HEK293 (cell line): ENCODE measurements around the gene NEU3.
A peak's percentile ranks its signal among the peaks of the same experiment; 100 is the strongest.

ENCODE experiments used
- CTCF ChIP-seq: fragments of 450-650 bp; formaldehyde crosslinking; IDR thresholded peaks from 2 replicates; pipeline ENCODE4 v1.5.1; 2016; ENCODE audit warnings: missing biosample characterization, missing genetic modification characterization
- EGR2 ChIP-seq: fragments of 450-650 bp; formaldehyde crosslinking; IDR thresholded peaks from 2 replicates; pipeline ENCODE4 v1.5.1; 2016; ENCODE audit warnings: low read depth, missing biosample characterization, missing genetic modification characterization
- GLIS2 ChIP-seq: fragments of 450-650 bp; formaldehyde crosslinking; IDR thresholded peaks from 2 replicates; pipeline ENCODE4 v1.5.1; 2016; ENCODE audit warnings: missing biosample characterization, missing genetic modification characterization
- HOXA7 ChIP-seq: sonication (generic); formaldehyde crosslinking; IDR thresholded peaks from 2 replicates; pipeline ENCODE4 v1.8.1; 2022; ENCODE audit warnings: missing genetic modification reagents, borderline replicate concordance
- TCF7L2 ChIP-seq: IDR thresholded peaks from 2 replicates; pipeline ENCODE4 v1.6.1; 2011; ENCODE audit warnings: low read depth, mild to moderate bottlenecking, inconsistent platforms, low read length, moderate library complexity, borderline replicate concordance
- YY2 ChIP-seq: fragments of 450-650 bp; formaldehyde crosslinking; IDR thresholded peaks from 2 replicates; pipeline ENCODE4 v1.5.1; 2016; ENCODE audit warnings: missing biosample characterization, missing genetic modification characterization
- ZBTB11 ChIP-seq: fragments of 450-650 bp; formaldehyde crosslinking; conservative IDR thresholded peaks from 2 replicates; pipeline ENCODE4 v1.5.1; 2016; ENCODE audit warnings: low read depth, missing biosample characterization, missing genetic modification characterization
- ZBTB21 ChIP-seq: fragments of 450-650 bp; formaldehyde crosslinking; IDR thresholded peaks from 2 replicates; pipeline ENCODE4 v1.5.1; 2017; ENCODE audit warnings: missing biosample characterization, missing genetic modification characterization
- ZNF362 ChIP-seq: fragments of 450-650 bp; formaldehyde crosslinking; IDR thresholded peaks from 2 replicates; pipeline ENCODE4 v1.5.1; 2016; ENCODE audit warnings: missing biosample characterization, missing genetic modification characterization
- ZNF416 ChIP-seq: fragments of 450-650 bp; formaldehyde crosslinking; IDR thresholded peaks from 2 replicates; pipeline ENCODE4 v1.5.1; 2016; ENCODE audit warnings: missing biosample characterization, missing genetic modification characterization
- TF ChIP-seq, protein P1 (sequence below): fragments of 450-650 bp; formaldehyde crosslinking; IDR thresholded peaks from 2 replicates; pipeline ENCODE4 v1.5.1; 2017; ENCODE audit warnings: missing biosample characterization, missing genetic modification characterization

DNA sequence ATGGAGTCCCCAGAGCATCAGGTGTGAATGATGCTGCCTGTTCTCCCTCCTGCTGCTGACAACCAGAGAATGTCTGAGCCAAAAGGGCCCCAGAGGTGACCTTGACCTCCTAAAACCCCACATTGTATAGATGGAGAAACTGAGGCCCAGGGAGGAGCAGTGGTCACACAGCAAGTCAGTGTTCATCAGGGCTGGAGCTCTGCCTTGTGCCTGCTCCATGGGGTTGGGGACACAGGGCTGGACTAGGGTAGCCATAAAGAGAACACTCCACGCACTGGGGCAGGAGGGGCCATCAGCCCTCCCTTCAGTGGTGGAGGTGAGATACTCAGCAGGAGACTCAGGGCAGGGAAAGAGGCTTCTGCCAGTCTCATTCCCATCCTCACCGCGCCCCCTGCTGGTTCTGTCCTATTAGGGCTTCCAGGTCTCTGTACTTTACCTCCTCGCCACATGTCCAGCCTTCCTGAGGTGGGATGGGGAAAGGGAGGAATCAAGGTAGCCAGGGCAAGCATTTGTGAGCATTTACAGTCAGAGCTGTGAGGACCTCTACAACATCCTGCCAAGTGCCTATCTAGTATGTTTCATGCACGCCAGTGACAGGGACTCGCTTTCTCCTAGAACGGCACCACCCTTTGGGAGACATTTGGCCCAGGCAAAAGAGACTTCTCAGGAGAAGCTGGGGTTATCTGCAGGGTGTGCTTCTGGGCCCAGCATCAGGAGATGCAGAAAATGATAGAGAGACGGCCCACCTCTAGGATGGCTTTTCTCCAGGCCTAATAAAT lies 43.2 kb downstream of the NEU3 start:
- no peak for TF ChIP-seq GLIS2 (tag by site-specific recombination)
- TF ChIP-seq CTCF (tag by site-specific recombination): peak; percentile 69
- TF ChIP-seq ZBTB21 (tag by site-specific recombination): no peak
- no peak for TF ChIP-seq HOXA7 (CRISPR knock-in tag)
- no peak for TF ChIP-seq ZNF416 (tag by site-specific recombination)
- TF ChIP-seq TCF7L2: no peak
- TF ChIP-seq ZNF362 (tag by site-specific recombination): no peak
- no peak for TF ChIP-seq ZBTB11 (tag by site-specific recombination)
- TF ChIP-seq EGR2: no peak
- no peak for TF ChIP-seq YY2 (tag by site-specific recombination)
- TF ChIP-seq, protein P1, sequence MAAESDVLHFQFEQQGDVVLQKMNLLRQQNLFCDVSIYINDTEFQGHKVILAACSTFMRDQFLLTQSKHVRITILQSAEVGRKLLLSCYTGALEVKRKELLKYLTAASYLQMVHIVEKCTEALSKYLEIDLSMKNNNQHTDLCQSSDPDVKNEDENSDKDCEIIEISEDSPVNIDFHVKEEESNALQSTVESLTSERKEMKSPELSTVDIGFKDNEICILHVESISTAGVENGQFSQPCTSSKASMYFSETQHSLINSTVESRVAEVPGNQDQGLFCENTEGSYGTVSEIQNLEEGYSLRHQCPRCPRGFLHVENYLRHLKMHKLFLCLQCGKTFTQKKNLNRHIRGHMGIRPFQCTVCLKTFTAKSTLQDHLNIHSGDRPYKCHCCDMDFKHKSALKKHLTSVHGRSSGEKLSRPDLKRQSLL (tag by site-specific recombination): no peak
